ENCODE measurements around the gene EIF5AL1.

Gene EIF5AL1

DNA sequence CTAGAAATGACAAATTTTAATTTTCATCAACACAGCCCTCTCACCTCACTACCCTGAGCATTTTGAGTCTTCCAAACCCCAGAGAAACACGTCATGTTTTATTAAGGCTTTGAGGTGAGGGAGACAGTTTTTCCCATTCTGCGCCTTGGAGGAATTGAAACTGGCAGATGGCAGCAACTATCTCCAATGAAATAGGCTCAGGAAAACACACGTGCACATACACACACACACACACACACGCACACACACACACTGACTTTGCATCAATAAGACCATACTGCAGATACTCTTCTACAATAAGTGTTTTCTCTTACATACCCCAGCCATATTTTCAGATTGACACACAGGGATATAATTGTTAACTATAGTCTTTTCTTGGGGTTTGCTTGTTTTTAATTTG is 51.1 kb downstream of the EIF5AL1 start:
- DNase-seq (ENCODE audit: low read depth, low spot score): no peak
- ChIA-PET POLR2A (no interaction called here), CTCF (interaction anchor here (1.1 to 1.6 kb wide), 5 partner anchors 15 to 484 kb away, joined by 3 to 6 read pairs (median 5); no protein-coding TSS in a partner anchor)
- no peak for TF ChIP-seq CTCF (IDR thresholded peaks at IDR 0.05; ENCODE audit: insufficient read depth, low read length, missing control alignments)
- no peak overlapping the region for H3K4me3 ChIP-seq (ENCODE audit: low read depth, low read length)

Data from AG04449 (cell line).